Left lung (tissue), 10 donors: ENCODE data around the gene SDK2. TPM values are rescaled to one million over a fixed set of nuclear protein-coding genes. Genes with fewer than 3 reads are reported as not detected.

ENCODE experiments used
- ATAC-seq: fragments of 200-7000 bp; cut with Tn5 transposase; one replicate; pipeline ENCODE4 v1.9.1; 2020; ENCODE audit warnings: moderate library complexity
- DNase-seq, 4 donors: peaks; one replicate each; pipeline ENCODE4 v3.0.0-alpha.2; 2013 to 2020
- H3K27ac ChIP-seq, 2 donors: fragments of 200-600 bp; sonication (generic) in 1 of 2; one replicate each; pipeline versions ENCODE4 v1.5.0 to v1.8.0; 2020 to 2021
- H3K27me3 ChIP-seq, 2 donors: fragments of 200-600 bp; sonication (generic) in 1 of 2; one replicate each; pipeline versions ENCODE4 v1.5.0 to v1.8.0; 2020 to 2021
- H3K36me3 ChIP-seq, 2 donors: fragments of 200-600 bp; sonication (generic) in 1 of 2; one replicate each; pipeline versions ENCODE4 v1.5.0 to v1.8.0; 2020 to 2021
- H3K4me1 ChIP-seq, 2 donors: fragments of 200-600 bp; one replicate each; pipeline ENCODE4 v1.8.0; 2021
- H3K4me3 ChIP-seq, 2 donors: fragments of 200-600 bp; sonication (generic) in 1 of 2; one replicate each; pipeline versions ENCODE4 v1.5.0 to v1.8.0; 2020 to 2021; ENCODE audit warnings: mild to moderate bottlenecking in 1 of 2
- H3K9me3 ChIP-seq, 2 donors: fragments of 200-600 bp; sonication (generic) in 1 of 2; one replicate each; pipeline versions ENCODE4 v1.5.0 to v1.8.0; 2020 to 2021
- intact Hi-C, 2 donors: fragments of 100-400 bp; cut with DNase I; formaldehyde crosslinking; loops; one replicate each; pipeline versions ENCODE4 v1.11.2 to v1.14.2; 2022
- polyA plus RNA-seq, 6 donors: library from polyadenylated mRNA; unstranded; fragments of 120-200 nt; gene quantifications; one replicate each; pipeline ENCODE4 v1.2.1, GENCODE V29; 2013; ENCODE audit not compliant: insufficient read length in 6 of 6
- total RNA-seq, 2 donors: library from RNA; stranded (reverse); fragmentation: NEBNext Ultra II Directional; extraction: Animal tissue kit (Norgen Biotek cat#: 25700); gene quantifications; one replicate each; pipeline ENCODE4 v1.2.1, GENCODE V29; 2021
- TF ChIP-seq, protein P1 (sequence below), 2 donors: fragments of 200-600 bp; sonication (generic) in 1 of 2; IDR thresholded peaks; one replicate each; pipeline versions ENCODE4 v1.5.0 to v1.8.0; 2021; ENCODE audit warnings: antibody characterized with exemption in 2 of 2
- donor health status: DM: no; HTN: yes; CAD: no.
- donor health status: DM: no; HTN: no; CAD: no.

The SDK2 gene
- total and polyA plus RNA-seq, 8 donors: 6.0 to 10.9 (median 7.5) TPM

GRCh38 chr17:73630965-73631595 lies 13.2 kb downstream of the SDK2 start:
- Histone ChIP-seq H3K27ac (no peak overlapping the region), H3K27me3 (no peaks in the 10 kb centered on the region), H3K36me3 (no peaks in the 10 kb centered on the region), H3K4me1 (no peaks in the 10 kb centered on the region), H3K4me3 (no peak overlapping the region), H3K9me3 (no peaks in the 10 kb centered on the region)
- intact Hi-C loops: no loop called here
- TF ChIP-seq, protein P1, sequence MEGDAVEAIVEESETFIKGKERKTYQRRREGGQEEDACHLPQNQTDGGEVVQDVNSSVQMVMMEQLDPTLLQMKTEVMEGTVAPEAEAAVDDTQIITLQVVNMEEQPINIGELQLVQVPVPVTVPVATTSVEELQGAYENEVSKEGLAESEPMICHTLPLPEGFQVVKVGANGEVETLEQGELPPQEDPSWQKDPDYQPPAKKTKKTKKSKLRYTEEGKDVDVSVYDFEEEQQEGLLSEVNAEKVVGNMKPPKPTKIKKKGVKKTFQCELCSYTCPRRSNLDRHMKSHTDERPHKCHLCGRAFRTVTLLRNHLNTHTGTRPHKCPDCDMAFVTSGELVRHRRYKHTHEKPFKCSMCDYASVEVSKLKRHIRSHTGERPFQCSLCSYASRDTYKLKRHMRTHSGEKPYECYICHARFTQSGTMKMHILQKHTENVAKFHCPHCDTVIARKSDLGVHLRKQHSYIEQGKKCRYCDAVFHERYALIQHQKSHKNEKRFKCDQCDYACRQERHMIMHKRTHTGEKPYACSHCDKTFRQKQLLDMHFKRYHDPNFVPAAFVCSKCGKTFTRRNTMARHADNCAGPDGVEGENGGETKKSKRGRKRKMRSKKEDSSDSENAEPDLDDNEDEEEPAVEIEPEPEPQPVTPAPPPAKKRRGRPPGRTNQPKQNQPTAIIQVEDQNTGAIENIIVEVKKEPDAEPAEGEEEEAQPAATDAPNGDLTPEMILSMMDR (IDR thresholded peaks at IDR 0.05): no peak
- ATAC-seq (no peak), DNase-seq (no peak)

DNA sequence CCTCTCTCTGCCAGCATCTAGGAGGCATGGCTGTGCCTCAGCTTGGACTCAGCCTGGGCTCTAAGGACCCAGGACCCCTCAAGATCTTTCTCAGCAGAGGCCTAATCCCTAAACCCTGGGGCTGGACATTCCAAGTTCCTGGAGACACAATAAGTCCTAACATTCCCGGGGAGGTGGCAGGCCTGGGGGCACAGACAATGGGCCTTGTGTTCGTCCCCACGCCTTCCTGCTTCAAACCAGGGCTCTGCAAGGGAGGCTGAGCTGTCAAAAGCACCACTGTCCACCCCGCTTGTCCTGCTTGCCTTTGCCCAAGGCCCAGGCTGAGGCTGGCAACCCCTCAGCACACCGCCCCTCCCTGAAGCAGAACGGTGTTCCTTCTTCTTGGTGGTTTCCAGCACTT lies 13.7 kb downstream of the SDK2 start:
- Histone ChIP-seq H3K9me3 (no peaks in the 10 kb centered on the region), H3K27me3 (no peaks in the 10 kb centered on the region), H3K27ac (no peak overlapping the region), H3K4me1 (no peaks in the 10 kb centered on the region), H3K4me3 (no peak overlapping the region), H3K36me3 (no peaks in the 10 kb centered on the region)
- DNase-seq: no peak
- TF ChIP-seq, protein P1 (IDR thresholded peaks at IDR 0.05): no peak
- intact Hi-C loops: no loop called here
- no peak for ATAC-seq

- no peak overlapping the region for H3K4me3 ChIP-seq
- TF ChIP-seq, protein P1 (IDR thresholded peaks at IDR 0.05): no peak
- H3K36me3 ChIP-seq: no peaks in the 10 kb centered on the region
- intact Hi-C loops: no loop called here
- ATAC-seq (no peak), DNase-seq (no peak)
- H3K4me1 ChIP-seq: no peaks in the 10 kb centered on the region
- H3K27ac ChIP-seq: no peak overlapping the region
- H3K9me3 ChIP-seq: no peaks in the 10 kb centered on the region
- no peaks in the 10 kb centered on the region for H3K27me3 ChIP-seq
Observed at GRCh38 chr17:73628642-73629552, 15.3 kb downstream of the SDK2 start.

DNA sequence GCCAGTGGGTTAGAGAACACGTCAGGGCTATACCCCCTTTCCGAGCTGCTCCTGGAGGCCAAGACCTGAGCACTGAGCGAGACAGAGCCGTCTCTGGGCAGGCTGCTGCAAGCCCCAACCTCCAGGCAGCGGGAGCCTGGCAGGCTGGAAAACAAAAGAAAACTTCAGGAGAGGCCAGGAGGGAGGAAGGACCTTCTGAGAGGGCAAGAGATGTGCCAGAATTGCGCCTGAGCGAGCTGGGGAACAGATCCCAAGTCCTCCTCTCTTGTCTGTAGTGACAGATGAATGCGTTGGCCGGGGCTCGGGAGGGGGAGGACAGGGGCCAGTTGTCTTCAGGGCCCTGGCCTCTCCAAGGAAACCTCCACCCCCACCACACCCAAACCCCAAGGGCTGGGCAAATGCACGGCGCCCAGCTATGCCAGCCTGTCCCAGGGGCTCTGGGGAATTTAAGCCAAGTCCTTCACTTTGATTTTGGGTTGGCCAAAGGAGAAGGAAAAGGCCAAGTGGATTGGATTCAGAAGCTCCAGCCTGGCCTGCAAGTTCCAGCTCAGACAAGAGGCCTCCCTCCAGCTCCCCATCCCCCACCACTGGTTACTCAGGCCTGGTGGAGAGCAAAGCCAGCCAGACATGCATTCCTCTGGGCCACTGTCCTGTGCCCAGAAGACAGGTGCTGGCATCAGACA lies 18.1 kb downstream of the SDK2 start:
- DNase-seq: no peak
- no peak for ATAC-seq
- no peaks in the 10 kb centered on the region for H3K27me3 ChIP-seq
- no peaks in the 10 kb centered on the region for H3K4me1 ChIP-seq
- TF ChIP-seq, protein P1 (IDR thresholded peaks at IDR 0.05): no peak
- H3K4me3 ChIP-seq: no peak overlapping the region
- H3K27ac ChIP-seq: no peak overlapping the region
- H3K36me3 ChIP-seq: no peaks in the 10 kb centered on the region
- H3K9me3 ChIP-seq: no peaks in the 10 kb centered on the region
- intact Hi-C loops: no loop called here

- Histone ChIP-seq H3K4me3 (no peak overlapping the region), H3K27ac (no peak overlapping the region), H3K9me3 (no peaks in the 10 kb centered on the region), H3K27me3 (no peaks in the 10 kb centered on the region), H3K4me1 (no peaks in the 10 kb centered on the region), H3K36me3 (no peaks in the 10 kb centered on the region)
- DNase-seq: no peak
- TF ChIP-seq, protein P1 (IDR thresholded peaks at IDR 0.05): no peak
- ATAC-seq: no peak
- intact Hi-C loops: no loop called here
Observed at GRCh38 chr17:73625006-73625405, 19.2 kb downstream of the SDK2 start.
